Stimulated activated CD4-positive, alpha-beta T cell treated with anti-CD3 and anti-CD28 coated beads, Interleukin-12 subunit alpha, Interleukin-12 subunit beta, amount 100 ng/mL, for 24 hours (primary cell): ENCODE data around the gene ATG5.

ENCODE experiments used
- DNase-seq, 2 experiments: peaks; one replicate each; pipeline ENCODE4 v3.0.0-alpha.2; 2020; ENCODE audit warnings: low read depth in 2 of 2

The ATG5 gene

GRCh38 chr6:106180208-106180607, 145.4 kb downstream of the ATG5 start:
- DNase-seq: no peak

- DNase-seq: no peak
These were observed 146.7 kb downstream of the ATG5 start for GRCh38 chr6:106178900-106179299.

- no peak for DNase-seq
These were observed 147.8 kb downstream of the ATG5 start for GRCh38 chr6:106177786-106178185.

- no peak for DNase-seq
These were observed 152.3 kb downstream of the ATG5 start for GRCh38 chr6:106173124-106173879.

GRCh38 chr6:106170030-106170791, 155.3 kb downstream of the ATG5 start:
- DNase-seq: no peak

GRCh38 chr6:106169517-106169916, 156.0 kb downstream of the ATG5 start:
- DNase-seq: no peak

- DNase-seq: no peak
These were observed 157.3 kb downstream of the ATG5 start for GRCh38 chr6:106168097-106168888.

GRCh38 chr6:106167096-106167814, 158.3 kb downstream of the ATG5 start:
- no peak for DNase-seq

GRCh38 chr6:106165885-106166485, 159.6 kb downstream of the ATG5 start:
- DNase-seq: no peak

GRCh38 chr6:106163966-106164877, 161.3 kb downstream of the ATG5 start:
- DNase-seq: peak; percentile 40 to 53

- peak in 1 of 2 experiments; percentile 35 for DNase-seq
These were observed 162.1 kb downstream of the ATG5 start for GRCh38 chr6:106163446-106163965.

- no peak for DNase-seq
These were observed 162.6 kb downstream of the ATG5 start for GRCh38 chr6:106162921-106163320.

- no peak for DNase-seq
These were observed 163.7 kb downstream of the ATG5 start for GRCh38 chr6:106161893-106162292.

GRCh38 chr6:106161311-106161874, 164.2 kb downstream of the ATG5 start:
- no peak for DNase-seq

- no peak for DNase-seq
These were observed 165.4 kb downstream of the ATG5 start for GRCh38 chr6:106160189-106160588.

GRCh38 chr6:106159531-106159940, 166.0 kb downstream of the ATG5 start:
- no peak for DNase-seq

- DNase-seq: no peak
These were observed 166.7 kb downstream of the ATG5 start for GRCh38 chr6:106158816-106159215.

GRCh38 chr6:106156863-106157262, 168.7 kb downstream of the ATG5 start:
- no peak for DNase-seq

GRCh38 chr6:106156413-106156812, 169.1 kb downstream of the ATG5 start:
- DNase-seq: no peak
